GM12874 (cell line): ENCODE measurements around the gene ZNF44.

Experiments used
- CTCF ChIP-seq: IDR thresholded peaks from 2 replicates; pipeline ENCODE4 v1.5.1; 2011; ENCODE audit warnings: low read depth, mild to moderate bottlenecking, control low read depth, low read length, moderate library complexity; ENCODE audit not compliant: insufficient read depth

The ZNF44 gene

GRCh38 chr19:12272980-12273901 is 21.4 kb downstream of the ZNF44 start:
- no peak for TF ChIP-seq CTCF

- TF ChIP-seq CTCF = no peak
Measured at GRCh38 chr19:12272386-12272785, 22.3 kb downstream of the ZNF44 start.

- TF ChIP-seq CTCF = no peak
Measured at GRCh38 chr19:12270854-12271253, 23.8 kb downstream of the ZNF44 start.

GRCh38 chr19:12265921-12266704 is 28.6 kb downstream of the ZNF44 start:
- TF ChIP-seq CTCF = no peak

GRCh38 chr19:12261554-12261953 is 33.1 kb downstream of the ZNF44 start:
- TF ChIP-seq CTCF = no peak

GRCh38 chr19:12260861-12261260 is 33.8 kb downstream of the ZNF44 start:
- TF ChIP-seq CTCF = no peak

- TF ChIP-seq CTCF = no peak
Measured at GRCh38 chr19:12260236-12260635, 34.4 kb downstream of the ZNF44 start.
